ENCODE data around the gene CARD11. TPM values are rescaled to one million over a fixed set of nuclear protein-coding genes. Genes with fewer than 3 reads are reported as not detected.

The CARD11 gene
- total RNA-seq, 2 donors from 2014 or later, result 0.87 to 2.4 TPM

DNA sequence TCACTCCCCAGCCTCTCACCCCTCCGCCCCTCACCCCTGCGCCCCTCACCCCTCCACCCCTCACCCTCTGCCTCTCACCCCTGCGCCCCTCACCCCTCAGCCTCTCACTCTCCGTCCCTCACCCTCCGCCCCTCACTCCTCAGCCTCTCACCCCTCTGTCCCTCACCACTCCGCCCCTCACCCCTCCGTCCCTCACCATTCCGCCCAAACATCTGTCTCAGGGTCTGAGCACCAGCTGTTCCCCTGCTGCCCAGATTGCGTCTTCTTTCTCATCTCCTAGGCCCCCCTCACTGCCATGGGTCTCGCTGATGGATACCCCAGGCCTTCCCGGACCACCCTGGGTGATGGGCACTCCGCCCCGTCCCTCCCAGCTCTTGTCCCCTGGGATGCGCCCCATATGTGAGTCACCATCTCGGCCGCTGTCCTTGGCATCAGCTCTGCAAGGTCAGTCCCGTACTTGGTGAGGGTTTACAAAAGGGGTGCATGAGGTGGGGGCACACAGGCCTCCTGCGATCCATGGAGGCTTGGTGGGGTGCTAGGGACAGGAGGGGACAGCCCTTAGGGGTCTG, 134.1 kb downstream of the CARD11 start:
- no peak overlapping the region for H3K27ac ChIP-seq
- no peak for DNase-seq (ENCODE audit: low spot score)
- intact Hi-C loops (cut with DNase I), result no loop called here
- no peaks in the 10 kb centered on the region for H3K27me3 ChIP-seq (replicated peaks; ENCODE audit: insufficient read depth)
- no peak for TF ChIP-seq POLR2A (IDR thresholded peaks at IDR 0.05)
- TF ChIP-seq, protein P1, sequence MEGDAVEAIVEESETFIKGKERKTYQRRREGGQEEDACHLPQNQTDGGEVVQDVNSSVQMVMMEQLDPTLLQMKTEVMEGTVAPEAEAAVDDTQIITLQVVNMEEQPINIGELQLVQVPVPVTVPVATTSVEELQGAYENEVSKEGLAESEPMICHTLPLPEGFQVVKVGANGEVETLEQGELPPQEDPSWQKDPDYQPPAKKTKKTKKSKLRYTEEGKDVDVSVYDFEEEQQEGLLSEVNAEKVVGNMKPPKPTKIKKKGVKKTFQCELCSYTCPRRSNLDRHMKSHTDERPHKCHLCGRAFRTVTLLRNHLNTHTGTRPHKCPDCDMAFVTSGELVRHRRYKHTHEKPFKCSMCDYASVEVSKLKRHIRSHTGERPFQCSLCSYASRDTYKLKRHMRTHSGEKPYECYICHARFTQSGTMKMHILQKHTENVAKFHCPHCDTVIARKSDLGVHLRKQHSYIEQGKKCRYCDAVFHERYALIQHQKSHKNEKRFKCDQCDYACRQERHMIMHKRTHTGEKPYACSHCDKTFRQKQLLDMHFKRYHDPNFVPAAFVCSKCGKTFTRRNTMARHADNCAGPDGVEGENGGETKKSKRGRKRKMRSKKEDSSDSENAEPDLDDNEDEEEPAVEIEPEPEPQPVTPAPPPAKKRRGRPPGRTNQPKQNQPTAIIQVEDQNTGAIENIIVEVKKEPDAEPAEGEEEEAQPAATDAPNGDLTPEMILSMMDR (IDR thresholded peaks at IDR 0.05), result no peak
- no peak for TF ChIP-seq POLR2AphosphoS5 (IDR thresholded peaks at IDR 0.05)
- H3K36me3 ChIP-seq, result no peaks in the 10 kb centered on the region
- WGBS, result 90% methylated on average over 18 of the region's 18 CpGs
- no peak overlapping the region for H3K4me3 ChIP-seq
- H3K4me1 ChIP-seq (replicated peaks), result no peaks in the 10 kb centered on the region
- no peaks in the 10 kb centered on the region for H3K9me3 ChIP-seq

DNA sequence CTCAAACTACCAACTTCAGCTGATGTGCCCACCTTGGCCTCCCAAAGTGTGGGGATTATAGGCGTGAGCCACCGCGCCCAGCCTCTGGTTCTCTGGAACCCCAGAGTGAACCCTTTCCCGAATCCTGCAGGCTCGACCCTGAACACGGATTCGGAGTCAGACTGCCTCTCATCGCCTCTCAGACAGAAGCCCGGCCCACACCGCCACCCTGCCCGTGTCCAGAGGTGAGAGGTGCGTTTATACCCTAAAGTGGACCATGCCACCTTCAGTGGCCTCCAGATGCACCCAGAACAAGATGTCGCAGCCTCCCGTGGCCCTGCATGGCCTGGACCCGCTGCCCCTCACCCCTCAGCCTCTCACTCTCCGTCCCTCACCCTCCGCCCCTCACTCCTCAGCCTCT, 134.6 kb downstream of the CARD11 start:
- Histone ChIP-seq H3K27ac (no peak overlapping the region), H3K27me3 (replicated peaks; ENCODE audit: insufficient read depth) (no peaks in the 10 kb centered on the region), H3K4me3 (no peak overlapping the region), H3K4me1 (replicated peaks) (no peaks in the 10 kb centered on the region), H3K36me3 (no peaks in the 10 kb centered on the region), H3K9me3 (no peaks in the 10 kb centered on the region)
- no peak for DNase-seq (ENCODE audit: low spot score)
- no peak for TF ChIP-seq POLR2A (IDR thresholded peaks at IDR 0.05)
- TF ChIP-seq, protein P1 (IDR thresholded peaks at IDR 0.05), result no peak
- TF ChIP-seq POLR2AphosphoS5 (IDR thresholded peaks at IDR 0.05), result no peak
- intact Hi-C loops (cut with DNase I), result no loop called here
- WGBS, result 91% methylated on average over 16 of the region's 17 CpGs

DNA sequence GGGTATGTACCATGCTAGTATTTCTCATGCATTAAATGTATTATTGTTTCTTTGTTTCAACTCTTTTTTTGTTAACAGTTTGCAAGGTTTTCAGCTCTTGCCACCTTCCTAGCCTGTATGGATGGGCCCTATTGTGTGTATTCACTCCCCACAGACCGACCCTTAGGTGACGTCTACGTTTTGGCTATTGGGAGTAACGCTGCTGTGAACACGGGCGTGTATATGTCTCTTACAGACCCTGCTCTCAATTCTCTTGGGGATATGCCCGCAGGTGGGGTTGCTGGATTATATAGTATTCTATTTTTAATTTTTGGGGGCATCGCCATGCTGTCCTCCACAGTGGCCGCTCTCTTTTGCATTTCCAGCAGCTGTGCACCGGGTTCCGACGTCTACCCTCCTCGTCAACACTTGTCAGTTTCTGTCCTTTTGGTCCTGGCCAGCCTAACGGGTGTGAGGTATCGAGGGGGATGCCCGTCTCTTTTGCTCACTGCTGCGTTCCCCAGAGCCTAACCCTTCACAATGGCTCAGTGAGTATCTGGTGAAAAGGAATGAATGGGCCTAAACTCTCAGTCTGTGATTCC, 135.5 kb downstream of the CARD11 start:
- DNase-seq (ENCODE audit: low spot score), result no peak
- no peaks in the 10 kb centered on the region for H3K9me3 ChIP-seq
- 93% methylated on average over 17 of the region's 17 CpGs for WGBS
- H3K36me3 ChIP-seq, result no peaks in the 10 kb centered on the region
- no peaks in the 10 kb centered on the region for H3K27me3 ChIP-seq (replicated peaks; ENCODE audit: insufficient read depth)
- intact Hi-C loops (cut with DNase I), result no loop called here
- H3K4me1 ChIP-seq (replicated peaks), result no peaks in the 10 kb centered on the region
- no peak overlapping the region for H3K27ac ChIP-seq
- no peak overlapping the region for H3K4me3 ChIP-seq
- TF ChIP-seq POLR2AphosphoS5 (IDR thresholded peaks at IDR 0.05), result no peak
- no peak for TF ChIP-seq POLR2A (IDR thresholded peaks at IDR 0.05)
- TF ChIP-seq, protein P1 (IDR thresholded peaks at IDR 0.05), result no peak

DNA sequence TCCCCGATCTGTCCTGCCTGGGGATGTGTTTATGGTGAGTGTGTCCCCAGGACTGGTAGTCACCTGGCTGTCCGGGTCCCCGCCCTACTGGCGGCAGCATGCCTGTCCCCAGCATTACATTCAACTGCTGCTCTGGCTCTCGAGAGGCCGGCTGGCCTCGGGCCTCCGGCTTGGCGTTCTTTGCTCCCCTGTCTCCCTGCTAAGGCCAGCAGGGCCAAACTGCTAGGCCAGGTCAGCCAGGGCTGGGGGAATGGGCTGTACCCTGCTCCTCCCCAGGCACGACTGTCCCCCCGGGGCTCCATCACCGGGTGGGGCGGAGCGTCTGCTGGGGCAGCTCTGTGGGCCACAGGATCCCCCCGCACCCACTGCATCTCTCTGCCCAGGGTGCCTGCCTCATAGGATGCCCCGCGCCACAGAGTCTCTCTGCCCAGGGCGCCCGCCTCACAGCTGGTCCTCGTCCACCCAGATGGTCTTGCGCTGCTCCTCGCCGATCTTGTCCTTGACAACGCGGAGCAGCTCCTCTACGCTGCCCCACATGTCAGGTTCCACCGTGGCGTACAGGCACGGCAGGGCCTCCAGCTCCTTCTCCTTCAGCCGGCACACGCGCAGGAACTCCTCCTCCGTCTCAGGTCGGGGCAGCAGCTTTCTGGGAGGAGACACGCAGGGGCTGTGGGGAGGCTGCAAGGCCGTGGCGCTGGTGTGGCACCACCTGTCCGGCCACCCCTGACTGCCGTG, 137.3 kb downstream of the CARD11 start:
- no peak for DNase-seq (ENCODE audit: low spot score)
- intact Hi-C loops (cut with DNase I), result no loop called here
- Histone ChIP-seq H3K4me3 (no peak overlapping the region), H3K27ac (no peak overlapping the region), H3K4me1 (replicated peaks) (no peaks in the 10 kb centered on the region), H3K36me3 (no peaks in the 10 kb centered on the region), H3K9me3 (no peaks in the 10 kb centered on the region), H3K27me3 (replicated peaks; ENCODE audit: insufficient read depth) (no peaks in the 10 kb centered on the region)
- 86% methylated on average over 39 of the region's 39 CpGs for WGBS
- TF ChIP-seq POLR2A (IDR thresholded peaks at IDR 0.05) (no peak), POLR2AphosphoS5 (IDR thresholded peaks at IDR 0.05) (no peak)
- TF ChIP-seq, protein P1 (IDR thresholded peaks at IDR 0.05), result no peak
